B cell (primary cell): Measurements from ENCODE around the gene CACNA1A.

Experiments
- CTCF ChIP-seq: fragments of 200-600 bp; IDR thresholded peaks from one replicate; pipeline ENCODE4 v1.8.0; 2022; ENCODE audit warnings: antibody characterized with exemption, mild to moderate bottlenecking
- EZH2 ChIP-seq: IDR thresholded peaks from 2 replicates; pipeline ENCODE4 v1.6.1; 2012; ENCODE audit warnings: borderline replicate concordance, low read depth, mild to moderate bottlenecking, moderate library complexity, low read length; ENCODE audit not compliant: insufficient read depth, poor library complexity, severe bottlenecking

DNA sequence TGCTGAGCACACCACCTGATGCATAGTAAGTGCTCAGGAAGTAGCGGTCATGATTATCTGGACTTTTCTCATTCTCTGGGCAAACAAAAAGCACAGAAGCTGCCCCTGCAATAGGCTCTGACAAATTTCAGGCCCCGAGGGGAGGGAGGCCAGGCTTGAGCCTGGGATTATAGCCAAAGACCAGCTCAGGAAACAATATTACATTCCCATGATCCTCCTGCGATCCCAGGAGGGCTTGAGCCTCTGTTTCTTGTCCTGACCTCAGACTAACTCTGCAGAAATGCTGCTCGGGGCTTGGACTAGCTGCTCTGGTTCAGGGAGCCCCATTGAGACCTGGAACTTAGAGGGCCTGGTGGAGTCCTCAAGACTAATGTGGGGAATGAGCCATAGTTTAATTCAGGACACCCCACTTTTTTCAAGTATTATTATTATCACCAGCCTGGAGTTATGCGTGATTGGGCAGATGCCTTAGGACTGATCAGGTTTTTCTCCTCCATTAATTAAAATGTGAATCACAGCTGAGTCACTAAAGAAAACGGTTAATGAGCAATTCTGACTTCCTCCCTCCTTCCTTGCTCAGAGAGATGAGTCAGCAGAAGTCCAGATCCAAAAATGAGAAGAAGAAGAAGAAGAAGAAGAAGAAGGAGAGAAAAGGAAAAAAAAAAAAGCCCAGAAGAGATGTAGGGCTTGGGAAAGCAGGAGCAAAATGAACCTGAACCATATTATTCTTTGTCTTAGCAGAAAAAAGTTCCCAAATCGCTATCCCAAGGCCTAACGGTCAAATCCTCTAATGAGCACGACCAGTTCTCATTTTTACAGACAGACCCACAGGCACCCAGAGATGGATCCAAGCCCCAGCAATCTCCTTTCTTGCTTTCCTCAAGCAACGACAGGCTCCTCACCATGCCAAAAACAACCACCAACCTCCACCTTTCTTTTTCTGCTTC is 107.2 kb downstream of the CACNA1A start:
- TF ChIP-seq EZH2 (no peak), CTCF (no peak)
